A673 (cell line): ENCODE data around the gene GET3. TPM values are rescaled to one million over a fixed set of nuclear protein-coding genes. Genes with fewer than 3 reads are reported as not detected.
A peak's percentile ranks its signal among the peaks of the same experiment; 100 is the strongest.
"Not testable (repeated sequence)": the region's sequence is repeated elsewhere in the genome, so short reads cannot be mapped to it uniquely, and the experiment has no call there.

ENCODE experiments used
- BruUV-seq: library from RNA; stranded (reverse); fragments of 400-500 nt; replicated peaks from 2 replicates; lab custom pipeline; 2021; lab: Mats Ljungman, UMichigan
- CTCF ChIA-PET: fragments of 300-600 bp; sonication (Branson Sonifier 250); formaldehyde crosslinking; loops from one replicate; lab custom pipeline; 2022; ENCODE audit warnings: antibody characterized with exemption; lab: Charles Lee
- POLR2A ChIA-PET: fragments of 300-600 bp; sonication (Branson Sonifier 250); formaldehyde crosslinking; loops from one replicate; lab custom pipeline; 2022; ENCODE audit warnings: antibody characterized with exemption; ENCODE audit not compliant: low non-redundant PET; lab: Charles Lee
- DNase-seq: peaks from one replicate; pipeline ENCODE4 v3.0.0-alpha.2; 2015; ENCODE audit warnings: low spot score
- H3K27ac ChIP-seq: fragments of 200-600 bp; sonication (generic); 2 replicates; pipeline ENCODE4 v1.5.1; 2016; ENCODE audit warnings: mixed run types, low read depth, mild to moderate bottlenecking, mixed read lengths, antibody characterized with exemption, low read length; ENCODE audit not compliant: poor library complexity, severe bottlenecking
- H3K27me3 ChIP-seq: fragments of 200-600 bp; sonication (generic); replicated peaks from 2 replicates; pipeline ENCODE4 v1.6.1; 2017; ENCODE audit warnings: mixed run types, low read depth, mild to moderate bottlenecking, mixed read lengths, antibody characterized with exemption, low read length; ENCODE audit not compliant: insufficient read depth, poor library complexity
- H3K36me3 ChIP-seq: fragments of 200-600 bp; sonication (generic); 2 replicates; pipeline ENCODE4 v1.6.1; 2016; ENCODE audit warnings: mixed run types, mild to moderate bottlenecking, mixed read lengths, antibody characterized with exemption, low read length; ENCODE audit not compliant: insufficient read depth, poor library complexity, severe bottlenecking
- H3K4me1 ChIP-seq: fragments of 200-600 bp; sonication (generic); 2 replicates; pipeline ENCODE4 v1.6.1; 2017; ENCODE audit warnings: mixed run types, mild to moderate bottlenecking, mixed read lengths, antibody characterized with exemption, low read length; ENCODE audit not compliant: insufficient read depth, poor library complexity, severe bottlenecking
- H3K4me3 ChIP-seq: fragments of 200-600 bp; sonication (generic); 2 replicates; pipeline ENCODE4 v1.5.1; 2016; ENCODE audit warnings: low read depth, mixed run types, mild to moderate bottlenecking, mixed read lengths, low read length; ENCODE audit not compliant: poor library complexity, severe bottlenecking
- H3K9me3 ChIP-seq: fragments of 200-600 bp; sonication (generic); 2 replicates; pipeline ENCODE4 v1.6.1; 2016; ENCODE audit warnings: mixed run types, low read depth, mild to moderate bottlenecking, mixed read lengths, antibody characterized with exemption, low read length; ENCODE audit not compliant: poor library complexity, severe bottlenecking
- EZH2 ChIP-seq: fragments of 200-600 bp; sonication (generic); IDR thresholded peaks from 2 replicates; pipeline ENCODE4 v1.6.1; 2017; ENCODE audit warnings: borderline replicate concordance, low read depth, mild to moderate bottlenecking, mixed read lengths, antibody characterized with exemption, low read length; ENCODE audit not compliant: poor library complexity, severe bottlenecking
- intact Hi-C: fragments of 100-400 bp; cut with micrococcal nuclease; formaldehyde crosslinking; loops from one replicate; pipeline ENCODE4 v1.10.0; 2022; ENCODE audit not compliant: unreplicated experiment
- total RNA-seq: library from RNA; stranded (reverse); gene quantifications from 2 replicates; pipeline ENCODE4 v1.2.3, GENCODE V29; 2021
- TF ChIP-seq, protein P1 (sequence below): fragments of 300-800, 200-600 bp; sonication (generic); conservative IDR thresholded peaks from 2 replicates; pipeline ENCODE4 v1.5.1; 2017; ENCODE audit warnings: low read depth, mild to moderate bottlenecking, antibody characterized with exemption, low read length, moderate library complexity, mixed read lengths

GET3 gene
- total RNA-seq, 1 experiment from 2014 or later: 91.7 TPM

- Histone ChIP-seq H3K4me1 (peaks cover 11% of the 10 kb centered on the region), H3K27ac (peak within 1 kb of the TSS; percentile 83), H3K36me3 (peaks cover 24% of the 10 kb centered on the region), H3K27me3 (no peaks in the 10 kb centered on the region), H3K4me3 (peak within 1 kb of the TSS; percentile 89), H3K9me3 (no peaks in the 10 kb centered on the region)
- TSS peak; percentile 98 for BruUV-seq
- peak; percentile 97 for DNase-seq
- intact Hi-C loops: no loop called here
- POLR2A ChIA-PET: interaction anchor here (0.6 kb wide), 2 partner anchors 14 to 1664 kb away, joined by 3 to 8 read pairs; no protein-coding TSS in a partner anchor
- CTCF ChIA-PET: interaction anchor here (0.5 to 1.0 kb wide), 3 partner anchors 64 to 85 kb away, joined by 3 to 7 read pairs (median 3); no protein-coding TSS in a partner anchor
- no peak for TF ChIP-seq EZH2
- TF ChIP-seq, protein P1, sequence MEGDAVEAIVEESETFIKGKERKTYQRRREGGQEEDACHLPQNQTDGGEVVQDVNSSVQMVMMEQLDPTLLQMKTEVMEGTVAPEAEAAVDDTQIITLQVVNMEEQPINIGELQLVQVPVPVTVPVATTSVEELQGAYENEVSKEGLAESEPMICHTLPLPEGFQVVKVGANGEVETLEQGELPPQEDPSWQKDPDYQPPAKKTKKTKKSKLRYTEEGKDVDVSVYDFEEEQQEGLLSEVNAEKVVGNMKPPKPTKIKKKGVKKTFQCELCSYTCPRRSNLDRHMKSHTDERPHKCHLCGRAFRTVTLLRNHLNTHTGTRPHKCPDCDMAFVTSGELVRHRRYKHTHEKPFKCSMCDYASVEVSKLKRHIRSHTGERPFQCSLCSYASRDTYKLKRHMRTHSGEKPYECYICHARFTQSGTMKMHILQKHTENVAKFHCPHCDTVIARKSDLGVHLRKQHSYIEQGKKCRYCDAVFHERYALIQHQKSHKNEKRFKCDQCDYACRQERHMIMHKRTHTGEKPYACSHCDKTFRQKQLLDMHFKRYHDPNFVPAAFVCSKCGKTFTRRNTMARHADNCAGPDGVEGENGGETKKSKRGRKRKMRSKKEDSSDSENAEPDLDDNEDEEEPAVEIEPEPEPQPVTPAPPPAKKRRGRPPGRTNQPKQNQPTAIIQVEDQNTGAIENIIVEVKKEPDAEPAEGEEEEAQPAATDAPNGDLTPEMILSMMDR: no peak
These were observed 40.6 kb upstream of the GET3 start, which contains the start of gene FBXW9 for GRCh38 chr19:12696366-12697335. FBXW9 (minus strand) TSS chr19:12696631; CDS start chr19:12696581, 50 bp downstream.

GRCh38 chr19:12697425-12697824, 39.9 kb upstream of the GET3 start:
- BruUV-seq, CTCF ChIA-PET, H3K27me3 ChIP-seq, POLR2A ChIA-PET, intact Hi-C loops, H3K27ac ChIP-seq, H3K9me3 ChIP-seq, DNase-seq: not testable (repeated sequence)
- Histone ChIP-seq H3K4me3 (peak overlapping the region; percentile 89), H3K36me3 (peaks cover 32% of the 10 kb centered on the region), H3K4me1 (peaks cover 11% of the 10 kb centered on the region)

DNA sequence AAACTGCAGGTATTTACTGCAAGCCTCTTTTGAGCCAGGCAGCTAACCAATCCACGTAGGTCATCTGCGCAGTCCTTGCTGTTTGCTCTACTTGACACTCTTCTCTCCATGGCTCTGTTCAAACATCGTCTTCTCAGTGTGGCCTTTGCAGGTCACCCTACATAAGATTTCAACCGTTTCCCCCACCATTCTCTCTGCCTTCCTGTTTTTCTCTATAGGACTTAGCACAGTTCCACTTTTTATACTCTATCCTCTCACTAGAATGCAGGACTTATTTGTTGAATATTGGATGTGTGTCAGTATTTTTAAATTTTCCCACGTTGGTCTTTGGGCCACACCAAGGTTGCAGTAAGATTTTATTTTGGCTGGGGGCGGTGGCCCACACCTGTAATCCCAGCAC, 39.2 kb upstream of the GET3 start:
- no peak for DNase-seq
- peaks cover 39% of the 10 kb centered on the region for H3K36me3 ChIP-seq
- H3K9me3 ChIP-seq: no peaks in the 10 kb centered on the region
- ChIA-PET CTCF (no interaction called here), POLR2A (no interaction called here)
- intact Hi-C loops: no loop called here
- no peak for TF ChIP-seq EZH2
- TF ChIP-seq, protein P1: no peak
- H3K4me3 ChIP-seq: no peak overlapping the region
- BruUV-seq: no TSS peak
- peaks cover 11% of the 10 kb centered on the region for H3K4me1 ChIP-seq
- no peaks in the 10 kb centered on the region for H3K27me3 ChIP-seq
- H3K27ac ChIP-seq: no peak overlapping the region
